Activated CD8-positive, alpha-beta memory T cell treated with anti-CD3 and anti-CD28 coated beads for 1 hour (primary cell): ENCODE data around the gene RXFP3.

Source experiments
- DNase-seq, 2 donors: peaks; one replicate each; pipeline ENCODE4 v3.0.0-alpha.2; 2020; ENCODE audit warnings: low read depth in 1 of 2; ENCODE audit errors: extremely low read depth in 1 of 2

Gene RXFP3

DNA sequence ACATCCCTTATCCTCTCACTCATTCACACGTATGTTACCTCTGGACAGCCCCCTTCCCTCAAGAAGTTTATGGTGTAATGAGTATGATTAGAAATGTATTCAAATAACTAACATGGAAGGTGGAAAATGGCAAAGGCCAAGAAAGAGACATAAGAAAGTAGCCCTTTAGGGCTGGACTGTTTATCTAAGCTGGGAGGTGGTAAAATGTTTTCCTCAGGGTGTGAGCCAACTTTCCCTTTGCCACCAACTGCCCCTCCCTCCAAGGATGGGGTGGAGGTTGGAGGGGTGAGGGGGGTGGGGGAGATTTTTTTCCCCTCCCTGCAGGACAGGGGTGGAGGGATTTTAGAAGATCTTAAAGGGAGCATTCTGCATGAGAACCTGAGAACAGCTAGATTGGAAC lies 40.1 kb downstream of the RXFP3 start:
- DNase-seq = no peak

DNA sequence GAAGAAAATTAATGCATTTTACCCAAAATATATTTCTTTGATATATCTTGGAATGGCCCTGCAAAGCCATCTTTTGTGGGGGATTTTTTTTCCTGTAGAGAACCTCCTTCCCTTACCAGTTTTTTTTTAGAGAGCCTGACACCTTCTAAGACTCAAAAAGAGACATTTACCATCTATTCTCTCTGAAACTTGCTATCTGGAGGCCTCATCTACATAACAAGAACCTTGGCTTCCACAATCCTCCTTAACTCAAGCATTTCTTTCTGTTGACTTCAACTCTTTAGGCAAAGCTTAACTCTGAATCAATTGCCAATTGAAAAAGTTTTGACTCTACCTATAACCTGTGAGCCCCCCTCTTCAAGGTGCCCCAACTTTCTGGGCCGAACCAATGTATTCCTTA lies 42.1 kb downstream of the RXFP3 start:
- DNase-seq = no peak

DNA sequence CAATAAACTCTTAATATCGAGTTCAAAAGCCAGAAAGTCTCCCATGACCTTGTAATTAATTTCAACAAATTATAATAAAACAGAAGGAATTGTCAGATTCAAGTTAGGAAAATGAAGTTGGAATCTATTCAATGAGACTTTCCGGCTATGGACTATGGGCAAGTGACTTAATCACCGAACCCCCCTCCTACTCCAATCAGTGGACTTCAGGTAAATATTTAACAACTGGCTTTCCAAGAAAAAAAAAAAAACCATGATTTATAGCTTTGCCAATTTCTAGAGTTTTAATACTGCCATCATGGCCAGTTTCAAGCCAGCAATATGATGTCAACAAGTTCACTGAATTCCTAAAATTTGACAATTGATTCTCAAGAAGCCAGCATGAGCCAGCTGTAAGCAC lies 43.8 kb downstream of the RXFP3 start:
- DNase-seq = no peak

DNA sequence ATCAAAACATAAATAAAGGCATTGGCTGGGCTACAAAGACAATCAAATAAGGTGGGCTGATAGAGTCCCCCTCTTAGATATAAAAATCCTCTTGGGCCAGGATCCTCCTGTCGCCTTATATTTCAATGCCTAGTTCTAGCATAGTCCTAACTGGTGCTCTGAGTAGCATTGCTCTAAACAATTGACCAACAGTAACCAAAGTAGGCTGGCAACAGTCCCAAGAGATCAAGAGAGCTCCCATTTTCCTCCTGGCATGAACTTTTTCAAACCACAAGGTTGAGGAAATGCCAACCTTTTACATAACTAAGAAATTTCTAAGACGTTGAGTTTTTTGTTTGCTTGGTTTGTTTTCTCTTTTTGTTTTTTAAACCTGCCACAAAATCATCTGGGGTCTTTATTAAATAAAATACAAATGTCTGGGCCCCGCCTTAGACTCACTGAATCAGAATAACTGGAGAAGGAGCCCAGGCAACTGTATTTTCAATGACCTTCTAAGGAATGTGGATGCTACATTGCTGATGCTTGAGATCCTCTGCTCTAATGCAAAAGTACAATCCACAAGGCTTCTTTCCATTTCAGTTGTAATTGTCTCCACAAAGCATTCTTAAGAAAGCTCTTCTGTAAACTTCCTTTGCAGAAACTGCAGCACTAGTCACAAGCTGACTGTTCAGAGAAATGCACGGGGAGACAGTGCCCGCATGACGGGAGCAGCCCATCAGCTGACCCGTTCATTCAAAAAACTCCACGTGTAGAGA lies 45.4 kb downstream of the RXFP3 start:
- no peak for DNase-seq

DNA sequence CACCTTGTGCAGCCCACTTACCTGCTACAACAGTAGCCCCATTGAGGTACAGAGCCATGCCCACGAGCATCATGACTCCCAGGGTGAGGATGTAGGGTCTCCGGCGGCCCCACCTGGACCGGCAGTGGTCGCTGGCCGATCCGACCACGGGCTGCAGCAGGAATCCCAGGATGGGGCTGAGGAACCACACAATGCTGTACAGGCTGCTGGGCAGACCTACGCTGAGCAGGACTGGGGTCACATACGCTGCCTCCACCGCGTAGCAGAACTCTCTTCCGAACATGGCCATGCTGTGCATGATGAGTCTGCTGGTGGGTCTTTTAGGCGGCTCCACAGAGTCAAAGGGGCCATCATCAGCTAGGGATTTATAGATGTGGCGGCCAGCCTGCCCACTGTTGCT lies 48.0 kb downstream of the RXFP3 start:
- DNase-seq = no peak

DNA sequence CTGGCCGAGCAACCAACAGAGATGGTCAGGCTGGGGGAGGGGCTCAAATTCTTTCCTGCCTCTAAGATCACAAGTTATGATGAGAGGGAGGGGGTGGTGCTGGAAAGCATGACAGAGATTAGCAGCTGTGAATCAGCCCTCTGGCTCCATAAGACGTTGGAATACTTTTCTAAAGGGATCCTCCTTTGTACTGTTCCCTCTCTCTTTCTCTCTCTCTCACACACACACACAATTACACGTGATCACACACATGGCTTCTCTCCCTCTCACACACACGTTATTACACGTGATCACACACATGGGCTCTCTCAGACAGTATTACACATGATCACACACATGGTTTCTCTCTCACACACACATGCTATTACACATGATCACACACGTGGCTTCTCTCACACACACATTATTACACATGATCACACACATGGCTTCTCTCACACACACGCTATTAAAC lies 48.5 kb downstream of the RXFP3 start, which contains the start of gene SLC45A2:
Gene SLC45A2, minus strand, starts transcription at position 23 of the 454 bp plus-strand sequence. CDS start 110 bp downstream, outside the sequence.
- no peak for DNase-seq

DNA sequence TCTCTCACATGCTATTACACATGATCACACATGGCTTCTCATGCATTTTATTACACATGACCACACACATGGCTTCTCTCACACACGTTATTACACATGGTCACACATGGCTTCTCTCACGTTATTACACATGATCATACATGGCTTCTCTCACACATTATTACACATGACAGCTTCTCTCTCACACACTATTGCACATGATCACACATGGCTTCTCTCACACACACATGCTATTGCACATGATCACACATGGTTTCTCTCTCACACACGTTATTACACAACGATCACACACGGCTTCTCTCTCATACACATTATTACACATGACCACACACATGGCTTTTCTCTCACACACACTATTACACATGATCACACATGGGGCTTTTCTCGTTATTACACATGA lies 49.3 kb downstream of the RXFP3 start:
- no peak for DNase-seq
